NOMO-1 (cell line): Measurements from ENCODE around the gene BRSK2.
"Not testable (repeated sequence)": the region's sequence is repeated elsewhere in the genome, so short reads cannot be mapped to it uniquely, and the experiment has no call there.

Source experiments
- DNase-seq, 2 experiments: peaks; one replicate each; lab custom pipeline; 2025; ENCODE audit not compliant: unreplicated experiment in 2 of 2; lab: John Stamatoyannopoulos, UW

Gene BRSK2

DNA sequence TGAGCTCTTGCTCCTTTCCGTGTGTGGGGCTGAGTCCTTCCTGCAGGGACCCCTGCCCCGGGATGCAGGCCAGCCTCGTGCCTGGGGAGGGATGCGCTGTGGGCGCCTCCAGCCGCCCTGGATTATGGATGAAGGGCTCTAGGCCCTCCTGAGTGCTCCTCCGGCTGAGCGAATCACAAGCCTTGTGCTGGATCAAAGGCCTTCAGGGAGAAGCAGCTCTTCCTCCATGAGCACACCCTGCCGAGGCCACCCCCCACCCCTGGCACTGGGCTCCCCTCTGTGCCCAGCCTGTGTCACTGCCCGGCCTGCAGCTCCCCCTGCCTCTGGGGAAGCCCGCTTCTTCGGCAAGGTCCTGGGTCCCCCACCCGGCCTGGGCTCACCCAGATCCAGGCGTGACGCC lies 43.8 kb downstream of the BRSK2 start:
- DNase-seq = no peak

DNA sequence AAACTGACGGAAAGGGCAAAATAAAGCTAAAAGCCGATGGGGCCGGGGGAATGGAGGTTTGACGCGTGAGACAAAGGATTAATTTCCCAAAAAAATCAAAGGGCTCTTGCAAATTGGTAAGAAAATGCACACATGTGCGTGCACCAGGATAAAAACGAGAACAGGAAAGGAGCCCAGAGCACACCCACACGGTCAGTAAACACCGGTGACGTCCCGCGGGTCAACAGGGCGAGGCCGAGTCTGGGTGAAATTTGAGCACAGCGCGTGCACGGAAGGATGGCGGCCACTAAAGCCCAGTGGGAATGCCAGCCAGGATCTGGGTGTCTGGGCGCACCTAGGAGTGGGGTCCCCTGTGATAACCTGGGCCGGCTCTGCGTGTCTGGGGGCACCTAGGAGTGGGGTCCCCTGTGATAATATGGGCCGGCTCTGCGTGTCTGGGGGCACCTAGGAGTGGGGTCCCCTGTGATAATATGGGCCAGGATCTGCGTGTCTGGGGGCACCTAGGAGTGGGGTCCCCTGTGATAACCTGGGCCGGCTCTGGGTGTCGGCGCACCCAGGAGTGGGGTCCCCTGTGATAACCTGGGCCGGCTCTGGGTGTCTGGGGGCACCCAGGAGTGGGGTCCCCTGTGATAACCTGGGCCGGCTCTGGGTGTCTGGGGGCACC lies 44.4 kb downstream of the BRSK2 start:
- no peak for DNase-seq

DNA sequence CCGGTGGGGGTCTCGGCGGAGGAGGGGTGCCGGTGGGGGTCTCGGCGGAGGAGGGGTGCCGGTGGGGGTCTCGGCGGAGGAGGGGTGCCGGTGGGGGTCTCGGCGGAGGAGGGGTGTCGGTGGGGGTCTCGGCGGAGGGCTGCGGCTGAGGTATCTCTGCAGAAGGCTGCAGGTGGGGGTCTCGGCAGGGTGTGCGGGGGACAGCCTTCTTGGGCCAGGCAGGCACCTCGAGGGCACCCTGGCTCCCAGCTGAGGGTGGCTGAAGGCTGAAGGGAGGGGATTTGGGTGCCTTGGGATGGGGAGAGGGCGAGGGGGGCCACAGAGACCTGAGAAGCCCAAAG lies 45.7 kb downstream of the BRSK2 start:
- not testable (repeated sequence) for DNase-seq

GRCh38 chr11:1435820-1436467 lies 46.2 kb downstream of the BRSK2 start:
- DNase-seq = no peak

- DNase-seq = no peak
These were observed 46.8 kb downstream of the BRSK2 start for GRCh38 chr11:1436468-1437039.

GRCh38 chr11:1437500-1437899 lies 47.8 kb downstream of the BRSK2 start:
- no peak for DNase-seq

DNA sequence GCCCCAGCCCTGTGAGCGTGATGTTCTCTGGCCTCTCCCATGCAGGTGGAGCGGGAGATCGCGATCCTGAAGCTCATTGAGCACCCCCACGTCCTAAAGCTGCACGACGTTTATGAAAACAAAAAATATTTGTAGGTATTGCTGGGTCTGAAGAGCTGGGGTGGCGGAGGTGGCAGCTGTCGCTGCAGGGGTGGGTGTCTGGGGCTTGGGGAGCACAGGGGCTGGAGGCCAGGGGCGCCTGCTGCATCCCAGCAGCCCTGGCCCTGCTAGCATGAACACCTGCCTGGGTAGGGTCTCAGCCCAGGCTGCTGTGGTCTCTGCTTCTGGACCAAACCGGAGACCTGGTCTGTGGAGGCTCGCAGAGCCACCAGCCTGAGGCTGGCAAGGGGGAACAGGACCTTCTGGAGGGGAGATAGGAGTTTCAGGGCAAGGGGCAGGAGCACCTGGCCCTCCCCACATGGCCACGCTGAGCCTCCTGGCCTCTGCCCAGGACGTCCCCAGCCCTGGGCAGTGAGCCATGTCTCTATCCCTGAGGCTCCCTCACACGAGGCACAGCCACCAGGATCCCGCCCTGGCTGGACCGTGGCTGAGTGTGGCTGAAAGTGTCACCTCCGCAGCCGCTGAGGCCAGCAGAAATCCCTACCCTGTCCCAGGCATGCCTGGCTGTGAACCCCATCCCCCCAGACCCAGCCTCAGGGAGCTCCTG lies 48.7 kb downstream of the BRSK2 start:
- DNase-seq = no peak

- no peak for DNase-seq
These were observed 49.2 kb downstream of the BRSK2 start for GRCh38 chr11:1438967-1439330.

DNA sequence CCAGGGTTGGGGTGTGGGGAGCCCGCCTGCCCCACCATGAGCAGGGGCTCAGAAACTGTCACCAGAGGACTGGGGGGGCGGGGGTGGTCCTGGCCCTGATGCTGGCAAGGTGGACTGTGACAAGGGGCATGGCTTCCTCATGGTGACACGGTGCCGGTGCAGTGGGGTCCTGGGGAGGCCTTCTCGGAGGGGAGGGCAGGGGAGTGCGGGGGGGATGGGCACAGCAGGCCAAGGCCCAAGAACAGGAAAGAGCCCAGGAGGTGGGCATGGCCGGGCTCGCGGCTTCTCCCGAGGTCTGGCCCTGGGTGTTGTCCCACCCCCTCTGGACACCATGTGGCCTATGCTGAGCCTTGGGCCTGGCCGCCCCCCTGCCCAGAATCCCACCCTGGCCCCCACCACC lies 49.6 kb downstream of the BRSK2 start:
- DNase-seq = no peak

DNA sequence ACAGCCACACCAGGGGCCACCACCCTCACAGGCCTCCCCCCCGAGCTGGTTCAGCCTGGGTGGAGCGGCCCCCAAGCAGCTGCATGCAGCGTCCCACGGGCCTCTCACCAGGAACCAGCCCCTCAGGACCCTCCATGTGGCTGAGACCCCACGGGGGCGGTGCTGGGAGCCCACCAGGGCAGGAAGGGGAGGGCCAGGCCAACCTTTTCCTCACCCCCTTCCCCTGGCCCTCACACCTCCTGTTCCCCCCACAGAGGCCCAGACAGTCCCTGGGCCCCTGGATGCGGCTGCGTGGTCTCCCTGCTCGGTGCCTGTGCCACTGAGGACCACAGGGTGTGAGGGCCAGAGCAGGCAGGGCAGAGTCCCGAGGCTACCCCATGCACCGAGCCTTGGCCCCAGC lies 50.3 kb downstream of the BRSK2 start:
- DNase-seq = no peak

GRCh38 chr11:1440496-1440895 lies 50.8 kb downstream of the BRSK2 start:
- DNase-seq = no peak

- no peak for DNase-seq
These were observed 52.4 kb downstream of the BRSK2 start for GRCh38 chr11:1442163-1442562.

DNA sequence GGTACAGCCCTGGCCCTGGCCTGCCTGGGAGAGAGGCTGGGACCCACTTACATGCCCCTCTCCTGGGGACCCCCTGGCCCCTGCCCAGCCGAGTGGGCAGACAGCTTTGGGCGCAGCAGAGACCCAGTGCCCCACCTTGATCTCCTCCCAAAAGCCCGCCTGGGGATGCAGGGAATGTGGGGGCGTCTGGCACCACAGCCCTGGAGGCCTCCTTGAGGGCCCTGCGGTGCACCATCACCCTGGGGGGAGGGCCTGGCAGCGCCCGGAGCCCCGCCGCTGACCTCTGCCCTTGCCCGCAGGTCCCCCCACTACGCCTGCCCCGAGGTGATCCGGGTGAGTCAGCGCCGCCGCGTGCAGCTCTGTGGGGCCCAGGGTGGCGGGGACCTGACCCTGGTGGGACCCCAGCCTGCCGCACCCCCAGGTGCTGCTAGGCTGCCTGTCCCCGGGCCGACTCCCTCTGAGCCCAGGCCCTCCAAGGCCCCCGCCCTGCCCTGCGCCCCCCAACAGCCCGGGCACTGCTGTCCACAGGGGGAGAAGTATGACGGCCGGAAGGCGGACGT lies 53.2 kb downstream of the BRSK2 start:
- DNase-seq = no peak

DNA sequence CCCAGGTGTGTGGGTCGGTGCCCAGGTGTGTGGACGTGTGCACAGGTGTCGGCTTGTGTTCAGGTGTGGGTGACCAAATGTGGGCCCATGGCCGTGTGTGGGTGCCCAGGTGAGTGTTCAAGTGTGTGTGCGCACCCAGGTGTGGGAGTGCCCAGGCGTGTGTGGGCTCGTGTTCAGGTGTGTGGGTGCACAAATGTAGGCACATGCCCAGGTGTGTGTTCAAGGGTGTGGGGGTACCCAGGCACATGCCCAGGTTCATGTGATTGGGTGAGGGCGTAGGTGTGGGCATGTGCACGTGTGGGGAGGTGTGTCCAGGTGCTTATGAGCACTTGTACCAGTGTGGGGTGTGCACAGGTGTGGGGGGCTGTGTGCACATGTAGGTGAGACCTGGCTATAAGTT lies 54.0 kb downstream of the BRSK2 start:
- DNase-seq = no peak

GRCh38 chr11:1444321-1444720 lies 54.6 kb downstream of the BRSK2 start:
- no peak for DNase-seq

- DNase-seq = no peak
These were observed 55.2 kb downstream of the BRSK2 start for GRCh38 chr11:1444823-1445422.

- no peak for DNase-seq
These were observed 56.2 kb downstream of the BRSK2 start for GRCh38 chr11:1445741-1446445.

DNA sequence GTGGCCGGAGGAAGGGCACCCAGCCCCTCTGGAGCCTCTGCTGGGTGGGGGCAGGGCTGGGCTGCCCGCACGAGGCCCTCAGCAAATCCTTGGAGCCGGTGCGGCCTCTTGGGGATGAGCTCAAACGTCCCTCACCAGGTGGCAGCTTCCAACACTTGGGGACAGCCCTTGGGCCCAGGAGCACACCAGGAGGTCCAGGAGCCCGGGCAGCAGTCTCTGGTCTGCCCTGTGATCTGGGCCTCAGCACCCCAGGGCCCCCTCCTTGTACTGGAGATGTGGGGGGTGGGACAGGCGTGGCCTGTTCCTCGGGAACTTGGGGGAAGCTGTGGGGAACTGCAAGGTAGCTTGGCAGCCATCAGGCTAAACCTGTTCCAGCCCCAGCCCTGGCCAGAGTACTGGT lies 56.9 kb downstream of the BRSK2 start:
- DNase-seq = no peak

- no peak for DNase-seq
These were observed 58.4 kb downstream of the BRSK2 start for GRCh38 chr11:1447845-1448825.
